ENCODE data around the gene TLR9.
"Not testable (repeated sequence)": the region's sequence is repeated elsewhere in the genome, so short reads cannot be mapped to it uniquely, and the experiment has no call there.

- not testable (repeated sequence) for TF ChIP-seq CTCF, POLR2A (IDR thresholded peaks at IDR 0.05)
These were observed 46.7 kb upstream of the TLR9 start for GRCh38 chr3:52272172-52272571.

Data from testis (tissue), 2 donors.